Mammary microvascular endothelial cell (primary cell): ENCODE measurements around the gene SLC22A25. TPM values are rescaled to one million over a fixed set of nuclear protein-coding genes. Genes with fewer than 3 reads are reported as not detected.

Experiments
- total RNA-seq: library from RNA; depleted of rRNA; stranded (reverse); fragments of >200 nt; gene quantifications from 2 replicates; pipeline ENCODE4 v1.2.3, GENCODE V29; 2015

The SLC22A25 gene
- total RNA-seq: not detected in 2 replicates

GRCh38 chr11:63243533-63243932 lies at the start of gene SLC22A25:
SLC22A25 (minus strand) TSS chr11:63243599; CDS start chr11:63229652, 13,947 bp downstream.

Other genes with a start within 250 kb of the SLC22A25 start
- not detected in 2 replicates for gene SLC22A8, start 227.8 kb downstream of the SLC22A25 start, total RNA-seq
- gene SLC22A24, start 99.4 kb downstream of the SLC22A25 start, total RNA-seq: not detected in 2 replicates
- not detected in 2 replicates for gene SLC22A9, start 126.2 kb upstream of the SLC22A25 start, total RNA-seq
- not detected in 2 replicates for gene PLAAT5, start 247.6 kb upstream of the SLC22A25 start, total RNA-seq